GM12878 (cell line): ENCODE results near the gene BMERB1. TPM values are rescaled to one million over a fixed set of nuclear protein-coding genes. Genes with fewer than 3 reads are reported as not detected.

Experiments
- ATAC-seq: fragments of 200-7000 bp; cut with Tn5 transposase; 3 replicates; pipeline ENCODE4 v1.9.1; 2020; ENCODE audit warnings: mild to moderate bottlenecking, moderate library complexity
- BruUV-seq: library from RNA; stranded (reverse); fragments of 400-500 nt; replicated peaks from 2 replicates; lab custom pipeline; 2021; lab: Mats Ljungman, UMichigan
- CTCF ChIA-PET: fragments of 300-600 bp; sonication (Branson Sonifier 250); formaldehyde crosslinking; extraction: SDS; loops from one replicate; lab custom pipeline; 2021; ENCODE audit warnings: inconsistent platforms; lab: Yijun Ruan, JAX
- POLR2A ChIA-PET: fragments of 350-600 bp; formaldehyde crosslinking; extraction: SDS; loops from one replicate; lab custom pipeline; 2021; ENCODE audit warnings: inconsistent platforms; lab: Charles Lee
- RAD21 ChIA-PET: fragments of 300-600 bp; sonication (Branson Sonifier 250); formaldehyde crosslinking; loops from one replicate; lab custom pipeline; 2023; ENCODE audit warnings: antibody characterized with exemption; ENCODE audit not compliant: unreplicated experiment; lab: Charles Lee
- SMC1A ChIA-PET: fragments of 300-600 bp; sonication (Branson Sonifier 250); formaldehyde crosslinking; loops from one replicate; lab custom pipeline; 2023; ENCODE audit not compliant: unreplicated experiment, uncharacterized antibody; lab: Charles Lee
- DNase-seq: peaks from one replicate; pipeline ENCODE4 v3.0.0-alpha.2; 2011; ENCODE audit warnings: low read depth, low spot score
- FAIRE-seq: peaks from 3 replicates; lab custom pipeline; 2011; peaks lifted over from hg19 to GRCh38; lab: Jason Lieb, UNC
- H2AFZ ChIP-seq: 2 replicates; pipeline ENCODE4 v1.6.0; 2011; ENCODE audit warnings: low read depth, low read length, control low read depth; ENCODE audit not compliant: control insufficient read depth
- H3K27ac ChIP-seq: 2 replicates; pipeline ENCODE4 v1.5.1; 2011; ENCODE audit warnings: control low read depth; ENCODE audit not compliant: control insufficient read depth, insufficient read depth
- H3K27me3 ChIP-seq, 2 experiments: replicated peaks in 1 of 2; 2 replicates each; pipeline versions ENCODE4 v1.6.0 to v1.6.1; 2011; ENCODE audit warnings: low read length in 1 of 2; ENCODE audit not compliant: control insufficient read depth in 2 of 2, insufficient read depth in 2 of 2
- H3K36me3 ChIP-seq, 2 experiments: 2 replicates each; pipeline ENCODE4 v1.5.1; 2011; ENCODE audit warnings: low read length in 1 of 2; ENCODE audit not compliant: control insufficient read depth in 2 of 2, insufficient read depth in 2 of 2
- H3K4me1 ChIP-seq: 2 replicates; pipeline ENCODE4 v1.6.1; 2011; ENCODE audit warnings: mild to moderate bottlenecking, low read length, moderate library complexity, mixed read lengths; ENCODE audit not compliant: control insufficient read depth, insufficient read depth
- H3K4me2 ChIP-seq: 2 replicates; pipeline ENCODE4 v1.6.0; 2011; ENCODE audit warnings: control low read depth; ENCODE audit not compliant: control insufficient read depth, insufficient read depth
- H3K4me3 ChIP-seq: fragments of 200-600 bp; sonication (generic); 2 replicates; pipeline ENCODE4 v1.5.1; 2016
- H3K79me2 ChIP-seq: 2 replicates; pipeline ENCODE4 v1.6.0; 2011; ENCODE audit warnings: low read length; ENCODE audit not compliant: control insufficient read depth, insufficient read depth
- H3K9ac ChIP-seq: 2 replicates; pipeline ENCODE4 v1.8.0; 2011; ENCODE audit warnings: low read length, control low read depth, mixed read lengths; ENCODE audit not compliant: control insufficient read depth, insufficient read depth
- H3K9me3 ChIP-seq: replicated peaks from 3 replicates; pipeline ENCODE4 v1.5.1; 2011; ENCODE audit warnings: mild to moderate bottlenecking, low read length; ENCODE audit not compliant: control insufficient read depth, insufficient read depth
- H4K20me1 ChIP-seq: 2 replicates; pipeline ENCODE4 v1.6.0; 2011; ENCODE audit not compliant: control insufficient read depth, insufficient read depth
- ASH2L ChIP-seq: fragments of 300-600, 200-600 bp; sonication (generic); IDR thresholded peaks from 2 replicates; pipeline ENCODE4 v1.6.1; 2017; ENCODE audit warnings: low read depth, mild to moderate bottlenecking, borderline replicate concordance
- BHLHE40 ChIP-seq, 2 experiments: fragments of 450-650 bp in 1 of 2; IDR thresholded peaks; 2 replicates each; pipeline ENCODE4 v1.6.1; 2011 to 2017; ENCODE audit warnings: low read depth in 2 of 2, borderline replicate concordance in 1 of 2, improper control_type of control experiment in 1 of 2, low read length in 1 of 2, mild to moderate bottlenecking in 1 of 2
- FOS ChIP-seq: IDR thresholded peaks from 3 replicates; pipeline ENCODE4 v1.6.1; 2011; ENCODE audit warnings: borderline replicate concordance; ENCODE audit not compliant: insufficient read length; ENCODE audit errors: extremely low read depth
- POU2F2 ChIP-seq: IDR thresholded peaks from 3 replicates; pipeline ENCODE4 v1.6.1; 2011; ENCODE audit warnings: low read depth, mild to moderate bottlenecking, low read length, borderline replicate concordance
- RBBP5 ChIP-seq: fragments of 200-600 bp; sonication (generic); conservative IDR thresholded peaks from 2 replicates; pipeline ENCODE4 v1.6.1; 2016
- SREBF1 ChIP-seq: IDR thresholded peaks from 2 replicates; pipeline ENCODE4 v1.6.1; 2012; ENCODE audit warnings: mild to moderate bottlenecking, low read length
- TBL1XR1 ChIP-seq: IDR thresholded peaks from 2 replicates; pipeline ENCODE4 v1.6.1; 2012; ENCODE audit warnings: low read depth, low read length, improper control_type of control experiment
- ZNF687 ChIP-seq: fragments of 450-650 bp; IDR thresholded peaks from 2 replicates; pipeline ENCODE4 v1.6.1; 2017; ENCODE audit warnings: mild to moderate bottlenecking, moderate library complexity
- WGBS: methylation state at CpG from one replicate; pipeline ENCODE4 v1.1.6; 2016; ENCODE audit warnings: low lambda C conversion rate; ENCODE audit not compliant: insufficient replicate concordance, insufficient coverage; ENCODE audit errors: missing lambda C conversion rate; 5-methylcytosine and 5-hydroxymethylcytosine counted together
- in situ Hi-C: fragments of 300-500 bp; cut with MboI; formaldehyde crosslinking; loops from 9 replicates; pipeline ENCODE4 v1.14.3; 2018; ENCODE audit warnings: mixed read lengths
- intact Hi-C: fragments of 100-400 bp; cut with micrococcal nuclease; formaldehyde crosslinking; loops from one replicate; pipeline ENCODE4 v1.14.2; 2022; ENCODE audit not compliant: unreplicated experiment
- polyA plus RNA-seq, 11 experiments: library from polyadenylated mRNA; depleted of rRNA in 4 of 11; unstranded in 6 of 11; stranded (reverse) in 5 of 11; fragments of >200 nt; fragmentation: Nextera tagmentation in 4 of 11; fragmentation: Illumina TruSeq in 1 of 11; extraction: Ambion mirVana in 4 of 11; extraction: Trizol in 1 of 11; gene quantifications; 1 replicate in 1 of 11; 2 replicates in 10 of 11; pipeline versions ENCODE4 v1.2.1 to v1.2.3, GENCODE V29; 2011 to 2016; ENCODE audit warnings: inconsistent platforms in 2 of 11, missing spikeins in 2 of 11, low read depth in 1 of 11
- total RNA-seq, 4 experiments: library from RNA; depleted of rRNA in 3 of 4; stranded (reverse); fragments of >200 nt in 3 of 4; fragmentation: Illumina TruSeq in 1 of 4; extraction: Trizol in 1 of 4; gene quantifications; 2 replicates each; pipeline versions ENCODE4 v1.2.1 to v1.2.3, GENCODE V29; 2013 to 2021
- TF ChIP-seq, protein P1 (sequence below): fragments of 150-350 bp; IDR thresholded peaks from 2 replicates; pipeline ENCODE4 v1.6.1; 2014; ENCODE audit warnings: mild to moderate bottlenecking, low read depth, low read length

The BMERB1 gene
- total and polyA plus RNA-seq, 10 of the 15 experiments (the other 5 are each of a cell fraction or from before 2014, with no cell fraction given), result 0.05 to 0.68 (median 0.34) TPM

DNA sequence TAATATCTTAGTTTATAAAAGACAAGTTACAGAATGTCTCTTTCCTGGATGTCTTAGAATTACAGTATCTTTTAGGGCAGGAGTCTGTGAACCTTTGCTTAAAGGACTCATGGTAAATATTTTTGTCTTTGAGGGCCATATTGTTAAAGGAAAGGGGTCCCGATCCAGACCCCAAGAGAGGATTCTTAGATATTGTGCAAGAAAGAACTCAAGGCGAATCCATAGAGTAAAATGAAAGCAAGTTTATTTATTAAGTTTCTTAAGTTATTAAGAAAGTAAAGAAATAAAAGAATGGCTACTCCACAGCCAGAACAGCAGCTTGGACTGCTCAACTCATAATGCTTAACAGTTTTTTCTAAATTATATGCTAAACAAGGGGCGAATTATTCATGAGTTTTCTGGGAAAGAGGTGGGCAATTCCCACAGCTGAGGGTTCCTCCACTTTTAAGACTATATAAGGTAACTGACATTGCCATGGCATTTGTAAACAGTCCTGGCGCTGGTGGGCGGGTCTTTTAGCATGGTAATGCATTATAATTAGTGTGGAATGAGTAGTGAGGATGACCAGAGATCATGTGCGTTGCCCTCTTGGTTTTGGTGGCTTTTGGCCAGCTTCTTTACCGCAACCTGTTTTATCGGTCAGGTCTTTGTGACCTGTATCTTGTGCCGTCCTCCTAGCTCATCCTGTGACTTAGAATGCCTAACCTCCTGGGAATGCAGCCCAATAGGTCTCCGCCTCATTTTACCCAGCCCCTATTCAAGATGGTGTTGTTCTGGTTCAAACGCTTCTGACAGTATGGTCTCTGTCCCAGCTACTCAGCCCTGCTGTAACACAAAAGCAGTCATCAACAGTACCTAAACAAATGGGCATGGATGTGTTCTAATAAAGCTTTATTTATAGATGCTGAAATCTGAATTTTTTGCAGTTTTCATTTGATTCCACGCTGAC, 53.2 kb downstream of the BMERB1 start:
- in situ Hi-C loops, result no loop called here
- no peak for TF ChIP-seq ASH2L
- SMC1A ChIA-PET, result no interaction called here
- FAIRE-seq (no peak), ATAC-seq (no peak), DNase-seq (no peak)
- CTCF ChIA-PET, result interaction anchor here (1.0 kb wide), 1 partner anchor 14 kb away, joined by 3 read pairs; no protein-coding TSS in a partner anchor
- RAD21 ChIA-PET, result no interaction called here
- no peak overlapping the region for H3K27ac ChIP-seq
- H3K79me2 ChIP-seq, result no peaks in the 10 kb centered on the region
- H4K20me1 ChIP-seq, result no peaks in the 10 kb centered on the region
- H3K27me3 ChIP-seq, result no peaks in the 10 kb centered on the region
- no TSS peak for BruUV-seq
- no peak overlapping the region for H3K4me3 ChIP-seq
- H3K9ac ChIP-seq, result no peak overlapping the region
- H3K4me2 ChIP-seq, result no peak overlapping the region
- POLR2A ChIA-PET, result interaction anchor here (0.5 kb wide), 1 partner anchor 527 kb away, joined by 3 read pairs; no protein-coding TSS in a partner anchor
- intact Hi-C loops, result no loop called here
- no peak overlapping the region for H2AFZ ChIP-seq
- WGBS, result 33% methylated on average over 12 of the region's 12 CpGs
- no peaks in the 10 kb centered on the region for H3K36me3 ChIP-seq
- no peaks in the 10 kb centered on the region for H3K9me3 ChIP-seq
- H3K4me1 ChIP-seq, result no peaks in the 10 kb centered on the region

DNA sequence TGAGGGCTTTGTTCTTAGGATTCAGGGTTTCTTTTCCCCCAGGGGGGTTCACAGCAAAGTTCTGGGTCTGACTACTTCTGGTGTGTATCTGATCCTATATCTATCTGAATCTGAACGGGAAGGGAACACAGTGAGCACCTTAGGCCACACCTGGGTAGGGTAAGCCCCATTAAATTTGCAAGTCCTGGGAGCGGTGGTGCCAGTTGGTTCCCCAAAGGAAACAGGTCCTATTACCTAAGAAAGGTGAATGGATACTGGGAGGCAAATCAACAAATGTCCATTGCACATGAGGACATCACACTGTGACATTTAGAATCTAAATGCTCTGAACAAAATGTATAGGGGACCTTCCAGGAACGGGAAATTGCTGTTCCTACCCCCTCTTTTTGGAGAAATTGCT, 54.6 kb downstream of the BMERB1 start:
- BruUV-seq, result no TSS peak
- CTCF ChIA-PET, result no interaction called here
- DNase-seq, result no peak
- RAD21 ChIA-PET, result no interaction called here
- no peak for ATAC-seq
- Histone ChIP-seq H3K36me3 (no peaks in the 10 kb centered on the region), H2AFZ (no peak overlapping the region), H3K9me3 (no peaks in the 10 kb centered on the region), H3K27me3 (no peaks in the 10 kb centered on the region), H3K79me2 (no peaks in the 10 kb centered on the region), H4K20me1 (no peaks in the 10 kb centered on the region), H3K4me3 (no peak overlapping the region), H3K9ac (no peak overlapping the region), H3K27ac (no peak overlapping the region), H3K4me2 (no peak overlapping the region), H3K4me1 (no peaks in the 10 kb centered on the region)
- FAIRE-seq, result no peak
- POLR2A ChIA-PET, result no interaction called here
- intact Hi-C loops (no loop called here), in situ Hi-C loops (no loop called here)
- WGBS, result 24% methylated on average over 3 of the region's 3 CpGs
- SMC1A ChIA-PET, result interaction anchor here (1.0 kb wide), 1 partner anchor 14 kb away, joined by 4 read pairs; no protein-coding TSS in a partner anchor
- TF ChIP-seq POU2F2 (no peak), TBL1XR1 (no peak), ZNF687 (no peak), RBBP5 (no peak), BHLHE40 (IDR thresholded peaks at IDR 0.05; ENCODE audit: borderline replicate concordance in 1 of 2, low read depth in 2 of 2, low read length in 1 of 2) (no peak), SREBF1 (no peak), FOS (no peak)
- TF ChIP-seq, protein P1, sequence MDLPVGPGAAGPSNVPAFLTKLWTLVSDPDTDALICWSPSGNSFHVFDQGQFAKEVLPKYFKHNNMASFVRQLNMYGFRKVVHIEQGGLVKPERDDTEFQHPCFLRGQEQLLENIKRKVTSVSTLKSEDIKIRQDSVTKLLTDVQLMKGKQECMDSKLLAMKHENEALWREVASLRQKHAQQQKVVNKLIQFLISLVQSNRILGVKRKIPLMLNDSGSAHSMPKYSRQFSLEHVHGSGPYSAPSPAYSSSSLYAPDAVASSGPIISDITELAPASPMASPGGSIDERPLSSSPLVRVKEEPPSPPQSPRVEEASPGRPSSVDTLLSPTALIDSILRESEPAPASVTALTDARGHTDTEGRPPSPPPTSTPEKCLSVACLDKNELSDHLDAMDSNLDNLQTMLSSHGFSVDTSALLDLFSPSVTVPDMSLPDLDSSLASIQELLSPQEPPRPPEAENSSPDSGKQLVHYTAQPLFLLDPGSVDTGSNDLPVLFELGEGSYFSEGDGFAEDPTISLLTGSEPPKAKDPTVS, result no peak
